ENCODE results near the gene WDFY2. TPM values are rescaled to one million over a fixed set of nuclear protein-coding genes. Genes with fewer than 3 reads are reported as not detected.

The WDFY2 gene
- total RNA-seq, 4 donors from 2014 or later: 5.2 to 11.5 (median 8.5) TPM

- Histone ChIP-seq H3K27me3 (no peaks in the 10 kb centered on the region), H3K27ac (no peak overlapping the region), H3K36me3 (peaks cover 0 to 5% of the 10 kb centered on the region in 2 donors), H3K4me1 (peaks cover 0 to 43% (median 16%) of the 10 kb centered on the region in 3 donors), H3K4me3 (no peak overlapping the region), H3K9me3 (no peaks in the 10 kb centered on the region)
- TF ChIP-seq POLR2AphosphoS5 (IDR thresholded peaks at IDR 0.05): no peak
- TF ChIP-seq POLR2A (IDR thresholded peaks at IDR 0.05): no peak
- TF ChIP-seq EP300 (IDR thresholded peaks at IDR 0.05): no peak
- TF ChIP-seq CTCF (IDR thresholded peaks at IDR 0.05): no peak
- WGBS, 2 donors (ENCODE audit: low coverage in 1 of 2): 100% methylated on average over 1 of the region's 2 CpGs
- no peak for ATAC-seq
These were observed 150.5 kb downstream of the WDFY2 start for GRCh38 chr13:51734786-51735185.

- no peak overlapping the region for H3K4me3 ChIP-seq
- TF ChIP-seq POLR2A (IDR thresholded peaks at IDR 0.05) (no peak), CTCF (IDR thresholded peaks at IDR 0.05) (no peak), POLR2AphosphoS5 (IDR thresholded peaks at IDR 0.05) (no peak), EP300 (IDR thresholded peaks at IDR 0.05) (no peak)
- H3K27ac ChIP-seq: no peak overlapping the region
- H3K9me3 ChIP-seq: no peaks in the 10 kb centered on the region
- H3K27me3 ChIP-seq: no peaks in the 10 kb centered on the region
- ATAC-seq: no peak
- WGBS, 2 donors (ENCODE audit: low coverage in 1 of 2): 87 to 100% methylated on average over 1 to 3 of the region's 3 CpGs
- H3K36me3 ChIP-seq: peaks cover 0 to 19% of the 10 kb centered on the region in 2 donors
- peaks cover 0 to 43% (median 0%) of the 10 kb centered on the region in 3 donors for H3K4me1 ChIP-seq
These were observed 153.3 kb downstream of the WDFY2 start for GRCh38 chr13:51737609-51738008.

- H3K36me3 ChIP-seq: peaks cover 0 to 19% of the 10 kb centered on the region in 2 donors
- ATAC-seq: no peak
- H3K9me3 ChIP-seq: no peaks in the 10 kb centered on the region
- H3K4me1 ChIP-seq: peaks cover 0 to 42% (median 0%) of the 10 kb centered on the region in 3 donors
- no peak for TF ChIP-seq EP300 (IDR thresholded peaks at IDR 0.05)
- TF ChIP-seq CTCF (IDR thresholded peaks at IDR 0.05): no peak
- no peak for TF ChIP-seq POLR2A (IDR thresholded peaks at IDR 0.05)
- TF ChIP-seq POLR2AphosphoS5 (IDR thresholded peaks at IDR 0.05): no peak
- H3K4me3 ChIP-seq: no peak overlapping the region
- no peaks in the 10 kb centered on the region for H3K27me3 ChIP-seq
- 81 to 94% methylated on average over 2 of the region's 2 CpGs for WGBS, 2 donors (ENCODE audit: low coverage in 1 of 2)
- H3K27ac ChIP-seq: peak overlapping the region in 2 of 4 donors; percentile 71 to 72
These were observed 154.1 kb downstream of the WDFY2 start for GRCh38 chr13:51738226-51738905.

- Histone ChIP-seq H3K27me3 (no peaks in the 10 kb centered on the region), H3K4me1 (peaks cover 0 to 37% (median 0%) of the 10 kb centered on the region in 3 donors), H3K9me3 (no peaks in the 10 kb centered on the region), H3K27ac (peak overlapping the region; percentile 45 to 72 (median 68)), H3K4me3 (no peak overlapping the region), H3K36me3 (peaks cover 0 to 19% of the 10 kb centered on the region in 2 donors)
- 56 to 87% methylated on average over 3 to 4 of the region's 6 CpGs for whole genome bisulfite sequencing, 2 donors (ENCODE audit: low coverage in 1 of 2)
- TF ChIP-seq POLR2AphosphoS5 (IDR thresholded peaks at IDR 0.05): no peak
- ATAC-seq: peak; percentile 32
These were observed 154.9 kb downstream of the WDFY2 start for GRCh38 chr13:51739027-51739764.

- H3K27me3 ChIP-seq: no peaks in the 10 kb centered on the region
- 48 to 51% methylated on average over 4 to 5 of the region's 5 CpGs for WGBS, 2 donors (ENCODE audit: low coverage in 1 of 2)
- peak overlapping the region in 3 of 4 donors; percentile 16 to 72 (median 71) for H3K27ac ChIP-seq
- TF ChIP-seq CTCF (IDR thresholded peaks at IDR 0.05) (no peak), POLR2AphosphoS5 (IDR thresholded peaks at IDR 0.05) (no peak), EP300 (IDR thresholded peaks at IDR 0.05) (no peak), POLR2A (IDR thresholded peaks at IDR 0.05) (no peak)
- peaks cover 0 to 37% (median 0%) of the 10 kb centered on the region in 3 donors for H3K4me1 ChIP-seq
- H3K9me3 ChIP-seq: no peaks in the 10 kb centered on the region
- peak; percentile 16 for ATAC-seq
- H3K36me3 ChIP-seq: peaks cover 0 to 19% of the 10 kb centered on the region in 2 donors
- H3K4me3 ChIP-seq: no peak overlapping the region
These were observed 156.4 kb downstream of the WDFY2 start for GRCh38 chr13:51740698-51741097.
